GM12873 (cell line): ENCODE data around the gene LAMTOR2.
A peak's percentile ranks its signal among the peaks of the same experiment; 100 is the strongest.

Experiments used
- TF ChIP-seq, protein P1 (sequence below): IDR thresholded peaks from 2 replicates; pipeline ENCODE4 v1.5.1; 2012; ENCODE audit warnings: low read depth, mild to moderate bottlenecking, moderate library complexity, low read length, control low read depth; ENCODE audit not compliant: insufficient read depth; ENCODE audit errors: missing control alignments

The LAMTOR2 gene

DNA sequence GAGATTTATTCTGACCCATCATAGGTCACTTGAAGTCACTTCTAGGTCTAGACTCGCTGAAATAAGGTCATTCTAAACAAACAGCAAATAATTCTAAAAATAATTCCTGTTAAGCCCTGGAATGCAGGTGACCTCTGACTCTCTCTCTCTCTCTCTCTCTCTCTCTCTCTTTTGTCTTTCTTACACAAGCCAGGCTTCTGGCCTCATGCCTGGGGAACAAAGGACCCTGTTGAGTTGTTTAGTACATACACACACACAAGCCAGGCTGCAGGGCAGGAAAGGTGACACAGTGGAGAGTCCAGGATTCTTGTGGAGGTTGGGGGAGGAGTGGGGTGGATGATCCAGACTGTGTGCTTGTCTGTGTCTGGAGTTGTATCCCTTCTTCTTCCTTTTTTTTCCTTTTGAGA, 31.7 kb downstream of the LAMTOR2 start:
- TF ChIP-seq, protein P1, sequence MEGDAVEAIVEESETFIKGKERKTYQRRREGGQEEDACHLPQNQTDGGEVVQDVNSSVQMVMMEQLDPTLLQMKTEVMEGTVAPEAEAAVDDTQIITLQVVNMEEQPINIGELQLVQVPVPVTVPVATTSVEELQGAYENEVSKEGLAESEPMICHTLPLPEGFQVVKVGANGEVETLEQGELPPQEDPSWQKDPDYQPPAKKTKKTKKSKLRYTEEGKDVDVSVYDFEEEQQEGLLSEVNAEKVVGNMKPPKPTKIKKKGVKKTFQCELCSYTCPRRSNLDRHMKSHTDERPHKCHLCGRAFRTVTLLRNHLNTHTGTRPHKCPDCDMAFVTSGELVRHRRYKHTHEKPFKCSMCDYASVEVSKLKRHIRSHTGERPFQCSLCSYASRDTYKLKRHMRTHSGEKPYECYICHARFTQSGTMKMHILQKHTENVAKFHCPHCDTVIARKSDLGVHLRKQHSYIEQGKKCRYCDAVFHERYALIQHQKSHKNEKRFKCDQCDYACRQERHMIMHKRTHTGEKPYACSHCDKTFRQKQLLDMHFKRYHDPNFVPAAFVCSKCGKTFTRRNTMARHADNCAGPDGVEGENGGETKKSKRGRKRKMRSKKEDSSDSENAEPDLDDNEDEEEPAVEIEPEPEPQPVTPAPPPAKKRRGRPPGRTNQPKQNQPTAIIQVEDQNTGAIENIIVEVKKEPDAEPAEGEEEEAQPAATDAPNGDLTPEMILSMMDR, result no peak

DNA sequence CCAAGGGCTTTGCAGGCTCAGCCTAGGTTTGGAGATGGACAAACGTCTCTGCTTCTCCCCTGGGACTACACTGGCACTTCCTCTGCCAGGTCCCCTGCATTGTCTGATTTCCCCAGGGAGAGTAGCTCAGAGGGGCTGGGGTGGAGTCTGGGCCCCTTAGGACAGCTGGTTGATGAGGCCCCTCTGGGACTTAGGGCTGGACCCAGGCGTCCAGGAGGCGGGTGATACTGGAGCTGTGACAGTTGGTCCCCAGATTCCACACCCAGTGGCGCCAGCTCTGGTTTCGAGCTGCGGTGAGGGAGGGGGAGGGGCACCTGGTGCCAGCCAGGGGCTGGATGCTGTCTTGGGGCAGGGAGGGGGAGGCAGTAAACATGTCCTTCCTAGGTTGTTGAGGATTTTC, 35.1 kb downstream of the LAMTOR2 start:
- TF ChIP-seq, protein P1, result no peak

DNA sequence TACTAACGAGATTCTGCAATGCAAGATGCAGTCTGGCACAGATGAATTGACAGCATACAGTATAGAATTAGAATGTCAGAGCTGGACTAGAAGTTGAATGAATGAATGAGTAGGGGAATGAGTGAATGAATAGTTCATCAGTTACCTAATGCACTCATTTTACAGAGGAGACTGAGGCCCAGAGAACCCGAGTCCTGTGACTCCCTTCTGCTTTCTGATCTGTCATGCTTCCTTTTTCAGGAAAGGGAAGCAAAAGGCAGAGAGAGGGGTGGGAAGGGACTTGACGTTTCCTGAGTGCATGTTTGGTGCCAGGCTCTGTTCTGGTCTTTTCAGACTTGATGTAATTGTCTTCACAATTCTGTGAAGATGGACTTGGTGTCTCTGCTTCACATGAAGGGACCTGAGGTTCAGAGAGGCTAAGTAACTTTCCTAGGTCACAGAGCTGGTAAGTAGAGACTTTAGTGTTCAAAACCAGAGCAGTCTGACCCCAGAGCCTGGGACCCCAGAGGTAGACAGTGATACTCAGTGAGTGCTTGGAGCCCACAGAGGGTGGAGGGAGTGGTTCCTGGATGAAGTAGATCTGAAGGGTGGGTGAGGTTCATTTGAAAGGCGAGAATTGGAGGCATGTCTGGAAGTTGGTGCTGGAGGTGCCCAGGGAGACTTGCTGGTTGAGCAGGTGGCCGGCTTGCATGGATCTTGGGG, 35.7 kb downstream of the LAMTOR2 start:
- TF ChIP-seq, protein P1, result no peak

DNA sequence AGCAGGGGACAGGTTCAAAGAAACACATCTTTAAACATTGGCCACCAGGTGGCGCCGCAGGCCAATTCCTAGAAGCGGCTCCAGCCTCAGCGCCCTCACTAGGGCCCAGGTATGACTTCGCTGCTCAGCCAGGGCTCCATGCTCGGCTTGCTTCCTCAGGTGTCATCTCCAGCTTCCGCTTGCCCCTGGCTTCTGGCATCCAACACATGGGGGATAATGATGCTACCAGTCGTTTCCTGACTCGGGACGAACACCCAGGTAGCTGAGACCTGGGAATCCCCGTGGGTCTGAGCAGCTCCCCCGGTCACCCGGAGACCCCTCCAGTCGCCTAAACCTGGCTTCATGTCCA, 36.2 kb downstream of the LAMTOR2 start:
- TF ChIP-seq, protein P1, result peak; percentile 85

DNA sequence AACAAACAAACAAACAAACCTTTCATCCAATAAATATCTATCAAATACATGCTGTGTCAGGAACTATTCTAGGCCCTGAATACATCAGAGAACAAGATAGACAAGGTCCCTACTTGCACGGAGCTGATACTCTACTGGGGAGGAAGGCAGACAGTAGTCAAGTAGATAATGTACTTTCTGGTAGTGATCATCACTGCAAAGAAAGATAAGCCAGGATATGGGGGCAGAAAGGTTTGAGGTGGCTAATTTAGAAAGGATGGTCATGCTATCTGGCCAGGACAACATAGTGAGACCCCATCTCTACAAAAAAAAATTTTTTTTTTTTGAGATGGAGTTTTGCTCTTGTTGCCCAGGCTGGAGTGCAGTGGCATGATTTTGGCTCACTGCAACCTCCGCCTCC, 37.0 kb downstream of the LAMTOR2 start:
- TF ChIP-seq, protein P1, result no peak

DNA sequence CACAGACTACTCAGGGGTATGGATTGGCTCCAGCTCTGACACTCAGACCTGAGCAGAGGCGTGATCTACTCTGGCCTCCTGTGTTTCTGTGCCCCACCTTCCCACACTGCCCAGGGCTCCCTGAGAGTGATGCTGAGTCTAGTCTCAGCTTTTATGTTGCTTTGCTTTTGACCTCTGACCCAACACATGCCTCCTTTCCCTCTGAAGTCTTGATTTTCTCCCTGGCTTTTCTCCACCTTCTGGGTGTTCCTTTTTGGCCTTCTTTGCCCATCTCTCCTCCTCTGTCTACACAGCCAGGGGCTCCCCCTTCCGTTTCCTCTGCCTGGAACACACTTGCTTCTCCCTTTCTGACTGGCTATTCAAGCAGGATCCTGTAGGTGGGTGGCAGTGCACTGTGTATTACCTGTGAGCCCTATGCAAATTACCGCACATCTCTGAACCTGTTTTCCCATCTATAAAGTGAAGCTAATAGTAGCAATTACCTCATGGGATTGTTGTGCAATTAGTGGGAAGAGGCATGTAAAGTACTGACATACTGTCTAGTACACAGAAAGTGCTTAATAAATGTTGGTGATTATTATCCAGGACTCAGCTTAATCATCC, 41.4 kb downstream of the LAMTOR2 start:
- TF ChIP-seq, protein P1, result peak; percentile 2

DNA sequence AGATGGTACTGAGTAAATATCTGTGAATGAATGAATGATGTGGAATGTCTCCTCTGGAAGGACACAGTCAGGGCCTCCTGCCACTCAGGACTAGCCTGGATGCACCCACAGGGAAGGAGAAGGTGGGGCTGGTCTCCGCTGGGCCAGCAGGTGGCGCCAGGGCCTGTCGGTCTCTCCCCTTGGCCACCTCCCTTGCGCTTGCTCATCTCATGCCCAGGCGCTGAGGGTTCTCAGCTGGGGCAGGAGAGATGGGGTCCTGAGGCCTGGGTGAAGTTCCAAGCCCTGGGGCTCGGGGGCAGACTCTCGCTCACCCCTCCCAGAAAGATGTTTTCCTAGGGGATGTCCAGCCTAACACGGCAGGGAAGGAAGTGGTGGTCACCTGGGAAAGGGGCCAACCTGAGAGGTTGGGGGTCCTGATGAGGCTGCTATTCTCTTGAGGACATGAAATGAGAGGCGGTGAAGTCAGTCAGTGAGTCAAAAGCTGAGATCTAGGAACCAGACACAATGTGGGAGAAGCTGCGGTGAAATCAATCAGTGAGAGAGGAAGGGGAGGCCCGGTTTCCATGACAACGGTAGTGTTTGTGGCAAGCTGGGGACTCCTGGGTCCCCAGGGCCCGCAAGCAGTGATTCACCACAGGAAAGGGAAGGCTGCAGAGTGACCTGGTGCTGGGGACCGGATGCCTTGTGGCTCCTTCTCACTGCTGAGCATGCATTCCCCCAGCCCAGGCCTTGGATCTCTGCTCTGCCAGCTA, 42.2 kb downstream of the LAMTOR2 start:
- TF ChIP-seq, protein P1, result peak; percentile 100
